ENCODE data around the gene RERG. TPM values are rescaled to one million over a fixed set of nuclear protein-coding genes. Genes with fewer than 3 reads are reported as not detected.

RERG gene
- total RNA-seq, 3 donors from 2014 or later (not counting 1 experiment from before 2014, with no cell fraction given): not detected

GRCh38 chr12:15123401-15123800, 97.8 kb downstream of the RERG start:
- H3K36me3 ChIP-seq (ENCODE audit: control insufficient read depth, insufficient read depth, low read length): no peaks in the 10 kb centered on the region

GRCh38 chr12:15122344-15122743, 98.9 kb downstream of the RERG start:
- Histone ChIP-seq H3K4me3 (ENCODE audit: low read length) (no peak overlapping the region), H3K27me3 (ENCODE audit: control insufficient read depth, insufficient read depth, low read length) (no peaks in the 10 kb centered on the region), H3K9me3 (ENCODE audit: control insufficient read depth, insufficient read depth, low read length) (no peaks in the 10 kb centered on the region), H3K36me3 (ENCODE audit: control insufficient read depth, insufficient read depth, low read length) (no peaks in the 10 kb centered on the region), H3K27ac (ENCODE audit: low read length) (no peak overlapping the region), H3K4me1 (ENCODE audit: control insufficient read depth, insufficient read depth, low read length) (no peaks in the 10 kb centered on the region)
- no peak for DNase-seq
- H3K27me3 Mint-ChIP-seq (ENCODE audit: low read depth in 2 of 2): no peaks in the 10 kb centered on the region
- intact Hi-C loops (cut with micrococcal nuclease): no loop called here
- no peaks in the 10 kb centered on the region for H3K36me3 Mint-ChIP-seq
- no peak for TF ChIP-seq CTCF (IDR thresholded peaks at IDR 0.05)
- no peak overlapping the region for H3K27ac Mint-ChIP-seq
- WGBS (ENCODE audit: insufficient coverage): 80% methylated on average over 4 of the region's 4 CpGs
- ATAC-seq: no peak
- H3K4me3 Mint-ChIP-seq: no peak overlapping the region
- H3K9me3 Mint-ChIP-seq: no peaks in the 10 kb centered on the region
- no peaks in the 10 kb centered on the region for H3K4me1 Mint-ChIP-seq

More at GRCh38 chr12:15123401-15123800, 97.8 kb downstream of the RERG start:
- no peak overlapping the region for H3K27ac Mint-ChIP-seq
- DNase-seq (no peak), ATAC-seq (no peak)
- H3K27me3 Mint-ChIP-seq (ENCODE audit: low read depth in 2 of 2): peaks cover 0 to under 1% of the 10 kb centered on the region in 2 donors
- no peak overlapping the region for H3K4me3 Mint-ChIP-seq
- no peak overlapping the region for H3K4me3 ChIP-seq (ENCODE audit: low read length)
- H3K4me1 Mint-ChIP-seq: no peaks in the 10 kb centered on the region
- H3K36me3 Mint-ChIP-seq: no peaks in the 10 kb centered on the region
- intact Hi-C loops (cut with micrococcal nuclease): no loop called here
- H3K27ac ChIP-seq (ENCODE audit: low read length): no peak overlapping the region
- H3K27me3 ChIP-seq (ENCODE audit: control insufficient read depth, insufficient read depth, low read length): no peaks in the 10 kb centered on the region
- no peaks in the 10 kb centered on the region for H3K9me3 Mint-ChIP-seq
- no peaks in the 10 kb centered on the region for H3K4me1 ChIP-seq (ENCODE audit: control insufficient read depth, insufficient read depth, low read length)
- no peak for TF ChIP-seq CTCF (IDR thresholded peaks at IDR 0.05)
- H3K9me3 ChIP-seq (ENCODE audit: control insufficient read depth, insufficient read depth, low read length): no peaks in the 10 kb centered on the region

GRCh38 chr12:15118955-15119354, 102.3 kb downstream of the RERG start:
- no CpG with 5 or more reads among the region's 1 CpG for WGBS (ENCODE audit: insufficient coverage)
- DNase-seq: no peak
- H3K9me3 Mint-ChIP-seq: no peaks in the 10 kb centered on the region
- Histone ChIP-seq H3K27ac (ENCODE audit: low read length) (no peak overlapping the region), H3K4me1 (ENCODE audit: control insufficient read depth, insufficient read depth, low read length) (no peaks in the 10 kb centered on the region), H3K9me3 (ENCODE audit: control insufficient read depth, insufficient read depth, low read length) (no peaks in the 10 kb centered on the region), H3K27me3 (ENCODE audit: control insufficient read depth, insufficient read depth, low read length) (no peaks in the 10 kb centered on the region), H3K36me3 (ENCODE audit: control insufficient read depth, insufficient read depth, low read length) (no peaks in the 10 kb centered on the region), H3K4me3 (ENCODE audit: low read length) (no peak overlapping the region)
- ATAC-seq: no peak
- H3K27ac Mint-ChIP-seq: no peak overlapping the region
- no peaks in the 10 kb centered on the region for H3K36me3 Mint-ChIP-seq
- intact Hi-C loops (cut with micrococcal nuclease): no loop called here
- H3K4me3 Mint-ChIP-seq: no peak overlapping the region
- H3K4me1 Mint-ChIP-seq: no peaks in the 10 kb centered on the region
- no peak for TF ChIP-seq CTCF (IDR thresholded peaks at IDR 0.05)
- H3K27me3 Mint-ChIP-seq (ENCODE audit: low read depth in 2 of 2): peaks cover 0 to 2% of the 10 kb centered on the region in 2 donors

GRCh38 chr12:15116983-15117382, 104.2 kb downstream of the RERG start:
- no peaks in the 10 kb centered on the region for H3K4me1 ChIP-seq (ENCODE audit: control insufficient read depth, insufficient read depth, low read length)
- ATAC-seq (no peak), DNase-seq (no peak)
- H3K4me3 Mint-ChIP-seq: no peak overlapping the region
- H3K27me3 Mint-ChIP-seq (ENCODE audit: low read depth in 2 of 2): peaks cover 2 to 9% of the 10 kb centered on the region in 2 donors
- H3K9me3 ChIP-seq (ENCODE audit: control insufficient read depth, insufficient read depth, low read length): no peaks in the 10 kb centered on the region
- H3K27me3 ChIP-seq (ENCODE audit: control insufficient read depth, insufficient read depth, low read length): no peaks in the 10 kb centered on the region
- no peaks in the 10 kb centered on the region for H3K36me3 ChIP-seq (ENCODE audit: control insufficient read depth, insufficient read depth, low read length)
- no peak overlapping the region for H3K27ac Mint-ChIP-seq
- WGBS (ENCODE audit: insufficient coverage): no CpG with 5 or more reads among the region's 1 CpG
- TF ChIP-seq CTCF (IDR thresholded peaks at IDR 0.05): no peak
- H3K36me3 Mint-ChIP-seq: no peaks in the 10 kb centered on the region
- H3K9me3 Mint-ChIP-seq: no peaks in the 10 kb centered on the region
- intact Hi-C loops (cut with micrococcal nuclease): no loop called here
- H3K27ac ChIP-seq (ENCODE audit: low read length): no peak overlapping the region
- H3K4me3 ChIP-seq (ENCODE audit: low read length): no peak overlapping the region
- H3K4me1 Mint-ChIP-seq: no peaks in the 10 kb centered on the region

Data from natural killer cell (primary cell).